Neural progenitor cell (in vitro differentiated cells): Measurements from ENCODE around the gene TRABD2A. TPM values are rescaled to one million over a fixed set of nuclear protein-coding genes. Genes with fewer than 3 reads are reported as not detected.

Experiments
- DNase-seq: peaks from one replicate; pipeline ENCODE4 v3.0.0-alpha.2; 2016; ENCODE audit warnings: low spot score
- H2AFZ ChIP-seq: fragments of 200-600 bp; sonication (generic); replicated peaks from 2 replicates; pipeline ENCODE4 v1.6.1; 2016; ENCODE audit warnings: antibody characterized with exemption
- H3F3A ChIP-seq: fragments of 200-600 bp; sonication (generic); 2 replicates; pipeline ENCODE4 v1.6.1; 2016; ENCODE audit warnings: antibody characterized with exemption, low read depth
- H3K27ac ChIP-seq: fragments of 200-600 bp; sonication (generic); 2 replicates; pipeline ENCODE4 v1.5.1; 2016; ENCODE audit warnings: mild to moderate bottlenecking
- H3K27me3 ChIP-seq: fragments of 200-600 bp; sonication (generic); 2 replicates; pipeline ENCODE4 v1.6.1; 2016; ENCODE audit warnings: mild to moderate bottlenecking, moderate library complexity
- H3K36me3 ChIP-seq: fragments of 200-600 bp; sonication (generic); 2 replicates; pipeline ENCODE4 v1.5.1; 2016
- H3K4me1 ChIP-seq: fragments of 200-600 bp; sonication (generic); 2 replicates; pipeline ENCODE4 v1.6.1; 2016; ENCODE audit warnings: mixed run types
- H3K4me2 ChIP-seq: fragments of 200-600 bp; sonication (generic); 2 replicates; pipeline ENCODE4 v1.6.1; 2016
- H3K4me3 ChIP-seq: fragments of 200-600 bp; sonication (generic); 2 replicates; pipeline ENCODE4 v1.5.1; 2016
- H3K79me2 ChIP-seq: fragments of 200-600 bp; sonication (generic); 2 replicates; pipeline ENCODE4 v1.6.1; 2016; ENCODE audit warnings: low read depth
- H3K9ac ChIP-seq: fragments of 200-600 bp; sonication (generic); 2 replicates; pipeline ENCODE4 v1.6.1; 2016
- H3K9me3 ChIP-seq: fragments of 200-600 bp; sonication (generic); 2 replicates; pipeline ENCODE4 v1.5.1; 2016; ENCODE audit warnings: low read depth
- H4K20me1 ChIP-seq: fragments of 200-600 bp; sonication (generic); 2 replicates; pipeline ENCODE4 v1.6.1; 2016; ENCODE audit warnings: low read depth
- H3K27ac Mint-ChIP-seq: 3 replicates; pipeline ENCODE4 v1.8.0; 2021; ENCODE audit warnings: mixed read lengths
- H3K27me3 Mint-ChIP-seq: 2 replicates; pipeline ENCODE4 v1.8.0; 2022; ENCODE audit warnings: low read depth, mild to moderate bottlenecking, inconsistent platforms, moderate library complexity, mixed read lengths; ENCODE audit not compliant: insufficient read depth
- H3K36me3 Mint-ChIP-seq: 3 replicates; pipeline ENCODE4 v1.8.0; 2021; ENCODE audit warnings: mixed read lengths
- H3K4me1 Mint-ChIP-seq: 3 replicates; pipeline ENCODE4 v1.8.0; 2021; ENCODE audit warnings: mixed read lengths
- H3K4me3 Mint-ChIP-seq: 3 replicates; pipeline ENCODE4 v1.8.0; 2021; ENCODE audit warnings: mild to moderate bottlenecking, moderate library complexity, mixed read lengths
- H3K9me3 Mint-ChIP-seq: 3 replicates; pipeline ENCODE4 v1.8.0; 2020; ENCODE audit warnings: mixed read lengths
- CTCF ChIP-seq: fragments of 200-600 bp; sonication (generic); IDR thresholded peaks from 2 replicates; pipeline ENCODE4 v1.5.1; 2017; ENCODE audit warnings: antibody characterized with exemption, mild to moderate bottlenecking
- EZH2 ChIP-seq: fragments of 200-600 bp; sonication (generic); IDR thresholded peaks from 2 replicates; pipeline ENCODE4 v1.6.1; 2017; ENCODE audit warnings: antibody characterized with exemption, mild to moderate bottlenecking, moderate library complexity
- EZH2phosphoT487 ChIP-seq: fragments of 200-600 bp; sonication (generic); IDR thresholded peaks from 2 replicates; pipeline ENCODE4 v1.6.1; 2017; ENCODE audit warnings: antibody characterized with exemption
- total RNA-seq: library from RNA; depleted of rRNA; stranded (reverse); fragments of >200 nt; gene quantifications from 2 replicates; pipeline ENCODE4 v1.2.3, GENCODE V29; 2015; ENCODE audit warnings: low replicate concordance

The TRABD2A gene
- total RNA-seq, 1 donor from 2014 or later, result 2.0 TPM

- Histone ChIP-seq H3K79me2 (no peaks in the 10 kb centered on the region), H3K4me1 (peaks cover 17% of the 10 kb centered on the region), H3K36me3 (no peaks in the 10 kb centered on the region), H3K27me3 (peaks cover 62% of the 10 kb centered on the region), H3K4me3 (no peak overlapping the region), H2AFZ (no peak overlapping the region), H3K9me3 (no peaks in the 10 kb centered on the region), H4K20me1 (peaks cover 6% of the 10 kb centered on the region), H3K9ac (no peak overlapping the region), H3F3A (peaks cover 10% of the 10 kb centered on the region), H3K4me2 (no peak overlapping the region), H3K27ac (no peak overlapping the region)
- H3K36me3 Mint-ChIP-seq, result no peaks in the 10 kb centered on the region
- H3K27me3 Mint-ChIP-seq, result peaks cover 19% of the 10 kb centered on the region
- no peak overlapping the region for H3K4me3 Mint-ChIP-seq
- DNase-seq, result no peak
- H3K9me3 Mint-ChIP-seq, result no peaks in the 10 kb centered on the region
- H3K27ac Mint-ChIP-seq, result no peak overlapping the region
- peaks cover 15% of the 10 kb centered on the region for H3K4me1 Mint-ChIP-seq
- TF ChIP-seq EZH2phosphoT487, result no peak
- TF ChIP-seq CTCF, result no peak
- no peak for TF ChIP-seq EZH2
Measured at GRCh38 chr2:84884449-84884848, 3.6 kb upstream of the TRABD2A start.

GRCh38 chr2:84882775-84883550 is 2.1 kb upstream of the TRABD2A start:
- Mint-ChIP-seq H3K4me1 (peaks cover 15% of the 10 kb centered on the region), H3K27ac (no peak overlapping the region), H3K27me3 (peaks cover 28% of the 10 kb centered on the region), H3K4me3 (peak overlapping the region; percentile 88), H3K9me3 (no peaks in the 10 kb centered on the region), H3K36me3 (no peaks in the 10 kb centered on the region)
- Histone ChIP-seq H3K9me3 (no peaks in the 10 kb centered on the region), H2AFZ (no peak overlapping the region), H3K9ac (no peak overlapping the region), H3K36me3 (no peaks in the 10 kb centered on the region), H3K4me2 (no peak overlapping the region), H3K4me3 (no peak overlapping the region), H3K4me1 (peaks cover 17% of the 10 kb centered on the region), H4K20me1 (peaks cover 6% of the 10 kb centered on the region), H3F3A (peaks cover 14% of the 10 kb centered on the region), H3K27ac (no peak overlapping the region), H3K79me2 (no peaks in the 10 kb centered on the region), H3K27me3 (peaks cover 77% of the 10 kb centered on the region)
- TF ChIP-seq EZH2 (no peak), CTCF (no peak), EZH2phosphoT487 (no peak)
- DNase-seq, result no peak

- Histone ChIP-seq H3K79me2 (no peaks in the 10 kb centered on the region), H3K27me3 (peaks cover 83% of the 10 kb centered on the region), H3K9ac (no peak overlapping the region), H3K4me3 (peak overlapping the region; percentile 73), H3K4me2 (peak overlapping the region; percentile 90), H3K4me1 (peaks cover 17% of the 10 kb centered on the region), H4K20me1 (peaks cover 6% of the 10 kb centered on the region), H3K9me3 (no peaks in the 10 kb centered on the region), H3K36me3 (no peaks in the 10 kb centered on the region), H2AFZ (no peak overlapping the region), H3F3A (peaks cover 14% of the 10 kb centered on the region), H3K27ac (no peak overlapping the region)
- no peaks in the 10 kb centered on the region for H3K36me3 Mint-ChIP-seq
- H3K27me3 Mint-ChIP-seq, result peaks cover 28% of the 10 kb centered on the region
- peak overlapping the region; percentile 88 for H3K4me3 Mint-ChIP-seq
- no peak overlapping the region for H3K27ac Mint-ChIP-seq
- DNase-seq, result no peak
- H3K4me1 Mint-ChIP-seq, result peaks cover 15% of the 10 kb centered on the region
- TF ChIP-seq EZH2phosphoT487 (no peak), CTCF (no peak), EZH2 (no peak)
- H3K9me3 Mint-ChIP-seq, result no peaks in the 10 kb centered on the region
Measured at GRCh38 chr2:84882414-84882738, 1.5 kb upstream of the TRABD2A start.
